Osteocyte (in vitro differentiated cells): ENCODE measurements around the gene PYGB. TPM values are rescaled to one million over a fixed set of nuclear protein-coding genes. Genes with fewer than 3 reads are reported as not detected.

Experiments used
- DNase-seq: peaks from one replicate; pipeline ENCODE4 v3.0.0; 2021; ENCODE audit warnings: mixed read lengths; ENCODE audit not compliant: unreplicated experiment; ENCODE audit errors: extremely low spot score
- H3K27ac Mint-ChIP-seq: one replicate; pipeline ENCODE4 v1.8.0; 2021; ENCODE audit warnings: mild to moderate bottlenecking, mixed read lengths; ENCODE audit not compliant: unreplicated experiment
- H3K27me3 Mint-ChIP-seq: one replicate; pipeline ENCODE4 v1.8.0; 2021; ENCODE audit warnings: mixed read lengths; ENCODE audit not compliant: unreplicated experiment
- H3K36me3 Mint-ChIP-seq: one replicate; pipeline ENCODE4 v1.8.0; 2021; ENCODE audit warnings: mixed read lengths; ENCODE audit not compliant: unreplicated experiment
- H3K4me1 Mint-ChIP-seq: one replicate; pipeline ENCODE4 v1.8.0; 2021; ENCODE audit warnings: mixed read lengths; ENCODE audit not compliant: unreplicated experiment
- H3K4me3 Mint-ChIP-seq: one replicate; pipeline ENCODE4 v1.8.0; 2021; ENCODE audit warnings: mild to moderate bottlenecking, moderate library complexity, mixed read lengths; ENCODE audit not compliant: unreplicated experiment
- H3K9me3 Mint-ChIP-seq: one replicate; pipeline ENCODE4 v1.8.0; 2021; ENCODE audit warnings: mixed read lengths; ENCODE audit not compliant: unreplicated experiment
- CTCF ChIP-seq: fragments of 200-600 bp; sonication (generic); IDR thresholded peaks from 2 replicates; pipeline ENCODE4 v1.5.0; 2021; ENCODE audit warnings: antibody characterized with exemption, mild to moderate bottlenecking, moderate library complexity
- total RNA-seq: library from RNA; stranded (reverse); gene quantifications from 2 replicates; pipeline ENCODE4 v1.2.1, GENCODE V29; 2021

PYGB gene
- total RNA-seq, 1 donor from 2014 or later, result 234 TPM

- TF ChIP-seq CTCF, result no peak
- DNase-seq, result no peak
- H3K27me3 Mint-ChIP-seq, result no peaks in the 10 kb centered on the region
- H3K36me3 Mint-ChIP-seq, result peaks cover 33% of the 10 kb centered on the region
- peaks cover 11% of the 10 kb centered on the region for H3K4me1 Mint-ChIP-seq
- H3K9me3 Mint-ChIP-seq, result no peaks in the 10 kb centered on the region
- no peak overlapping the region for H3K4me3 Mint-ChIP-seq
- no peak overlapping the region for H3K27ac Mint-ChIP-seq
Measured at GRCh38 chr20:25212242-25212641, 35.6 kb upstream of the PYGB start.

DNA sequence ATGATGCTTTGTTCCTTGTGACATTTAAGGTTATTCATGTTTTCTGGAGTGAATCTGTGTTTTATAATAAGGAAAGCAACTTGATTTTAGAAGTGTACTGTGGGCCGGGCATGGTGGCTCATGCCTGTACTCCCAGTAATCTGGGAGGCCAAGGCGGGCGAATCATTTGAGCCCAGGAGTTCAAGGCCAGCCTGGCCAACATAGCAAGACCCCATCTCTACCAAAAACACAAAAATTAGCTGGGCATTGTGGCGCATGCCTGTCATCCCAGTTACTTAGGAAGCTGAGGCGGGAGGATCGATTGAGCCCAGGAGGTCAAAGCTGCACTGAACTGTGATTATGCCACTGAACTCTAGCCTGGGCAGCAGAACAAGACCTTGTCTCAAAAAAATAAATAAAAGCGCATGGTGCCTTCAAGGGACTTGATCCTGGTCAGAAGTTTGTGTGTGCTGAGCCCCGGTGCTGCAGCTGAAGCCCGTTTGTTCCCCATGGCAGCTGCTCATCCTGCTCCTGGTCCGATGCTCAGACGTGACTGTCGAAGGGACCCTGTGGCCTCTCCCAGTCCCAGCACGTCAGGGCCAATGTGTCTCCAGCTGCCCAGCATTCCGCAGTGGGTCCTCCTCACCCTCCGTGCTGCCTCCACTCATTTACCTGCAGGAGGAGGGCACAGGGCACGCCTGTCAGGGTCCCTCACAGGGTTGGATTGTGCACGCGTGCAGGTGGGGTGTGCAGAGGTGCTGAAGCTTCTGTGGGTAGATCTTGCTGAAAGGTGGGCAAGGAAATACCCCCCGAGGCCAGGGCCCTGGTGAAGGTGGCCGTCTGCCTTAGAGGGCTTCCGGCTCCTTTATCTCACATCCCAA is 34.1 kb upstream of the PYGB start:
- no peak for DNase-seq
- no peak for TF ChIP-seq CTCF
- no peaks in the 10 kb centered on the region for H3K27me3 Mint-ChIP-seq
- H3K4me3 Mint-ChIP-seq, result no peak overlapping the region
- no peak overlapping the region for H3K27ac Mint-ChIP-seq
- H3K36me3 Mint-ChIP-seq, result peaks cover 35% of the 10 kb centered on the region
- no peaks in the 10 kb centered on the region for H3K9me3 Mint-ChIP-seq
- peaks cover 8% of the 10 kb centered on the region for H3K4me1 Mint-ChIP-seq

GRCh38 chr20:25214426-25214790 is 33.5 kb upstream of the PYGB start:
- H3K9me3 Mint-ChIP-seq, result no peaks in the 10 kb centered on the region
- TF ChIP-seq CTCF, result no peak
- no peak for DNase-seq
- peaks cover 36% of the 10 kb centered on the region for H3K36me3 Mint-ChIP-seq
- no peaks in the 10 kb centered on the region for H3K27me3 Mint-ChIP-seq
- no peak overlapping the region for H3K27ac Mint-ChIP-seq
- peaks cover 8% of the 10 kb centered on the region for H3K4me1 Mint-ChIP-seq
- no peak overlapping the region for H3K4me3 Mint-ChIP-seq

GRCh38 chr20:25214819-25215218 is 33.1 kb upstream of the PYGB start:
- Mint-ChIP-seq H3K4me3 (no peak overlapping the region), H3K9me3 (no peaks in the 10 kb centered on the region), H3K36me3 (peaks cover 33% of the 10 kb centered on the region), H3K27me3 (no peaks in the 10 kb centered on the region), H3K27ac (no peak overlapping the region), H3K4me1 (peaks cover 12% of the 10 kb centered on the region)
- no peak for DNase-seq
- TF ChIP-seq CTCF, result no peak

- H3K36me3 Mint-ChIP-seq, result peaks cover 30% of the 10 kb centered on the region
- no peaks in the 10 kb centered on the region for H3K9me3 Mint-ChIP-seq
- H3K4me3 Mint-ChIP-seq, result no peak overlapping the region
- H3K27me3 Mint-ChIP-seq, result no peaks in the 10 kb centered on the region
- H3K4me1 Mint-ChIP-seq, result peaks cover 13% of the 10 kb centered on the region
- no peak for DNase-seq
- H3K27ac Mint-ChIP-seq, result no peak overlapping the region
- no peak for TF ChIP-seq CTCF
Measured at GRCh38 chr20:25215521-25215920, 32.4 kb upstream of the PYGB start.
